HG03280 (cell line): Measurements from ENCODE around the gene SULT1A1.
"Not testable (repeated sequence)": the region's sequence is repeated elsewhere in the genome, so short reads cannot be mapped to it uniquely, and the experiment has no call there.

ENCODE experiments used
- ATAC-seq: cut with Tn5 transposase; IDR thresholded peaks from one replicate; pipeline ENCODE4 v1.9.1; 2021; ENCODE audit warnings: mild to moderate bottlenecking, moderate library complexity; ENCODE audit not compliant: unreplicated experiment

Gene SULT1A1

GRCh38 chr16:28608867-28609596, 812 bp downstream of the SULT1A1 start:
- ATAC-seq: not testable (repeated sequence)

DNA sequence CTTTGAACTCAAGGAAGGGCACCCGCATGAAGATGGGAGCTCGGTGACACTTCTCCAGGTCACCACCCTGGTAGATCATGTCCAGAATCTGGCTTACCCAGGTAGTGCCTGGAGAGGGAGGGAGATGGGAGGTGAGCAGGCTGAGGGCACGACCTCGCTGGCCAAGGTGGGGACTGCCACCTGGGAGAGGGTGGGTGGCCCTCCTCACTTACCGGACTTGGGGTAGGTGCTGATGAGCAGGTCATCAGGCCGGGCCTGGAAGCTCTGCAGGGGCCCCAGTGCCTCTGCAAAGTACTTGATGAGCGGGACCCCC, 1.4 kb downstream of the SULT1A1 start:
- not testable (repeated sequence) for ATAC-seq

- ATAC-seq: not testable (repeated sequence)
Observed at GRCh38 chr16:28607681-28608495, 2.0 kb downstream of the SULT1A1 start.

DNA sequence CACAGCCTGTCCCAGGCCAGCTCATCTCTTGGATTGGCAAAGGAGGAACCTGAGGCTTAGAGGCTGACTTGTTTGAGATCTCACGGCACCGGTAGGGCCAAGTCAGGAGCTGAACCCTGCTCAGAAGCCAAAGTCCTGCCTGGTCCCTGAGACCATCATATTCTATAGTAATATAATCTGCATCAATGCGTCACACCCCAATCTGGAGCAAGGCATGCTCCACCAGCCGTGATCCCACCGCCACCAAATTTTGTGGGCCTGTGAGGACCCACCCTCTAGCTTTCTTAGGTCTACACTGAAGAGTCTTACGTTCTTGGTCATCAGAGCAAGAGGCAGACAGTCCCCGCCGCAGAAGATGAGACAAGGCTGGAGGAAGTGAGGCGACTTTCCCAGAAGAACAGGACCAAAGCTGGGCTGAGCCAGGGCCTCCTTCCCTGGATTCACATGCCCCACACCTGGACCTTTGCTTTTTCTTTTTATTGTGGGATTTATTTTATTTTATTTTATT, 2.7 kb downstream of the SULT1A1 start:
- ATAC-seq: no peak

- no peak for ATAC-seq
Observed at GRCh38 chr16:28606291-28607115, 3.3 kb downstream of the SULT1A1 start.

- ATAC-seq: no peak
Observed at GRCh38 chr16:28604186-28604565, 5.7 kb downstream of the SULT1A1 start.

- ATAC-seq: no peak
Observed at GRCh38 chr16:28603381-28604185, 6.3 kb downstream of the SULT1A1 start.

DNA sequence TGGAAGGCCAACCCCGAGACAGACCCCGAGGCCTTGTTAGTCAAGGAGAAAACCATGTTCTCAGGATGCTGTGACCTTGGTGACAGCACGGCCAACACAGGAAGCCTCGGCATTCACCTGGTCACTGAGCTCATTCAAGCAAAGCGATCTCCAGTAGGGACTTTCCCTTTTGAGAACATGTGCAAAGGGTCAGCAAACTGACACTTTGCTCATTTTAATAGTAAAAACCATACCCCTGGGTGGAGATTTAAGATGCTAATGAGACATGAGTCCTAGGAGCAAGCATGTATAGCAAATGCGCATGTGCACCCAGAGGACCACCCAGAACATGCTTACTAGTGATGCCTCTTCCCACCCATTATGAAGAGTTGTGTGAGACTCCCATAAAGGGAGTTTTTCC, 7.3 kb downstream of the SULT1A1 start:
- no peak for ATAC-seq

- ATAC-seq: not testable (repeated sequence)
Observed at GRCh38 chr16:28602062-28602461, 7.8 kb downstream of the SULT1A1 start.

GRCh38 chr16:28601589-28601988, 8.3 kb downstream of the SULT1A1 start:
- not testable (repeated sequence) for ATAC-seq

DNA sequence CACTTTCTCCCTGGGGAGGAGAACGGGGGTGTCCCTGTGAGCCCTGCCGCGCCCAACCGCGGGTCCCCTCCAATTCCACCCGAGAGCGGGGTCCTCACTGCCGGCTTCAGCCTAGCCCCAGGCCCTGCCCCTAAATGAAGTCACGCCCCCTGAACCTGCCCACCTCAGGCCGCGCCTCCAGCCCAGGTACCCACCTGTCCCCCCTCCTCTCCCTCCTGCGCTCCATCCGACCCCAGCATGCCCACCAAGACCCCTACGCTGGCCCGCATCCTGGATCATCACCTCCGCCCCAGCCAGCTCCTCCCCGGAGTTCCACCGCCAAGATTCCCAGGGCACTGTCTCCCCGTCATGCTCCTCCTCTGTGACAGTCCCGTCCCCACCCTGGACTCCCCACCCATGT, 8.9 kb downstream of the SULT1A1 start:
- not testable (repeated sequence) for ATAC-seq

- ATAC-seq: peak; percentile 50
Observed at GRCh38 chr16:28599377-28600285, 10.2 kb downstream of the SULT1A1 start.

GRCh38 chr16:28597692-28598261, 12.1 kb downstream of the SULT1A1 start:
- no peak for ATAC-seq

DNA sequence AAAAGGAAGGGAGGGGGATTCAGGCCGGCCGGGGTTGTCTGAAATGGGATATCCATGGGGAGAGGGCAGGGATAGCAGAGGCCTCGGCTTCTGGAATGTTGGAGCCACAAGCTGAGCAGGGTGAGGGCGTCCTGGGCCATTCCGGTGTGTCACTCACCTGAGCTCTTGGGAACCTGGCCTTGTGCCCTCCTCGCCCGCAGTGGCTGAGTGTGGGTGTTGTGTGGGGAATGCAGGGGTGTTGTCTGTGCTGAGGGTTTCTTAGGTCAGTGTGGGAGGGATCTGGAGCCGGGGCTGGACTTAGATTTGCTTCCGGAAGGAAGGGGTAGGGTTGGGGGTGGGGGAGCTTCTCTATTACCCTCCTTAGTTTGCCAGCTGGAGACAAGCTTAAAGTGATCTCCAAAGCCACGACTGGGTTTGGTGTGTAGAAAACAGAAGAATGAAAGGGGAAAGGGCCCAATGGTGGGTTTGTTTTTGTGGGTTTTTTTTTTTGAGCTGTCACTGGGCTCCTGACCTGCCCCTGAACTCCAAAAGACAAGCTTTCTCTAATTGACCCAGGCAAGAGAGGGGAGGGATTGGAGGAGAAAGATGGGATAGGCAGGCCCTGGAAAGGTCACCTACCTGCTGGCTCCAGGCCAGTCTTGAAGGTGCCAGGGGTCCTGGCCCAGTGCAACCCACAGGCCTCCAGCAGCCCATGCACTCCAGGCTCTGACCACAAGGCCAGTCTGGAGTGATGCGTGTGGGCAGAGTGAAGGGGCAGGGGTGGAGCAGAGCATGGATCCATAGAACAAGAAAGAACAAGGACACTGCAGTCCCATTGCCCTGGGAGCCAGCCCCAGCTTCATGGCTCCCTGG, 12.8 kb downstream of the SULT1A1 start, which contains the start of gene SULT1A2:
Gene SULT1A2 (minus strand): TSS at position 211 of the 852 bp plus-strand sequence. CDS start 1,120 bp downstream, outside the sequence.
- no peak for ATAC-seq

DNA sequence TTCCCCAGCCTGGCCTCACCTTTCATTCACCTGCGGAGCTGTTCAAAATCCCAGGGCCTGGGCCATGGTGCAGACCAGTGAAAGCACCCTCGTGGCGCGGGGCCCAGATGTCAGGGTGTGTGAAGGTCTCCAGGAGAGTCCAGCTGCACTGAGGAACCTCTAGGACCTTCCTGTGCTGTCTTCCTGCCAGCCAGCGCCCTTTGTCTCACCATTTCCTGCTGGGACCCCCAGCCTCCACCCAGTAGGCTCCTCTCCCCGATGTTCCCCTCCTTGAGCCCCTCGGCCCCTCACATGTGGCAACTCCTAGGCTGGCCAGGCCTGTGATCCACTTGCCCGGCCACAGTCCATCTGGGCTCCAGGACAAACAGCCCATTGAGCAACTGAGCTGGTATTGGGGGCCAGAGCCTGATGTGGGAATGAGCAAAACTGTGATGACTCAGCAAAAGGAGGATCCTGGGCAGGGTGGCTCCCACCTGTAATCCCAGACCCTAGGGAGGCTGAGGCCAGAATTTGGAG, 13.7 kb downstream of the SULT1A1 start:
- no peak for ATAC-seq

GRCh38 chr16:28595451-28595850, 14.4 kb downstream of the SULT1A1 start:
- not testable (repeated sequence) for ATAC-seq

GRCh38 chr16:28592979-28593553, 16.8 kb downstream of the SULT1A1 start:
- ATAC-seq: no peak
